Lower lobe of right lung (tissue), 2 donors: ENCODE results near the gene HEG1. TPM values are rescaled to one million over a fixed set of nuclear protein-coding genes. Genes with fewer than 3 reads are reported as not detected.

Experiments
- ATAC-seq, 2 donors: fragments of 200-7000 bp; cut with Tn5 transposase; one replicate each; pipeline ENCODE4 v1.9.1; 2020 to 2022; ENCODE audit warnings: mild to moderate bottlenecking in 2 of 2, moderate library complexity in 2 of 2
- DNase-seq: peaks from one replicate; pipeline ENCODE4 v3.0.0-alpha.2; 2020
- H3K27ac ChIP-seq: fragments of 200-600 bp; one replicate; pipeline ENCODE4 v1.8.0; 2022
- H3K27me3 ChIP-seq: fragments of 200-600 bp; one replicate; pipeline ENCODE4 v1.8.0; 2022; ENCODE audit warnings: low read depth
- H3K36me3 ChIP-seq: fragments of 200-600 bp; one replicate; pipeline ENCODE4 v1.8.0; 2022; ENCODE audit warnings: mild to moderate bottlenecking
- H3K4me1 ChIP-seq: fragments of 200-600 bp; one replicate; pipeline ENCODE4 v1.8.0; 2022
- H3K4me3 ChIP-seq: fragments of 200-600 bp; one replicate; pipeline ENCODE4 v1.8.0; 2022; ENCODE audit warnings: mild to moderate bottlenecking
- H3K9me3 ChIP-seq: fragments of 200-600 bp; one replicate; pipeline ENCODE4 v1.8.0; 2022
- CTCF ChIP-seq: fragments of 200-600 bp; IDR thresholded peaks from one replicate; pipeline ENCODE4 v1.8.0; 2022; ENCODE audit warnings: antibody characterized with exemption, mild to moderate bottlenecking
- intact Hi-C: fragments of 100-400 bp; cut with DNase I; formaldehyde crosslinking; loops from one replicate; pipeline ENCODE4 v1.11.0; 2022
- total RNA-seq: library from RNA; stranded (reverse); fragmentation: NEBNext Ultra II Directional; extraction: Animal tissue kit (Norgen Biotek cat#: 25700); gene quantifications from one replicate; pipeline ENCODE4 v1.2.1, GENCODE V29; 2021
- donor health status: DM: no; HTN: yes; CAD: no; lungs with severe emphysema.

The HEG1 gene
- total RNA-seq, 1 donor from 2014 or later = 157 TPM

GRCh38 chr3:125045194-125045593 lies 10.6 kb downstream of the HEG1 start:
- H3K27ac ChIP-seq = peak overlapping the region; percentile 86
- H3K4me3 ChIP-seq = no peak overlapping the region
- no peaks in the 10 kb centered on the region for H3K9me3 ChIP-seq
- no peaks in the 10 kb centered on the region for H3K27me3 ChIP-seq
- TF ChIP-seq CTCF = no peak
- intact Hi-C loops = no loop called here
- DNase-seq (no peak), ATAC-seq (no peak)
- peaks cover 12% of the 10 kb centered on the region for H3K36me3 ChIP-seq
- peaks cover 97% of the 10 kb centered on the region for H3K4me1 ChIP-seq

- Histone ChIP-seq H3K27me3 (no peaks in the 10 kb centered on the region), H3K27ac (peak overlapping the region; percentile 86), H3K4me3 (peak overlapping the region; percentile 4), H3K9me3 (no peaks in the 10 kb centered on the region), H3K36me3 (peaks cover 7% of the 10 kb centered on the region), H3K4me1 (peaks cover 94% of the 10 kb centered on the region)
- ATAC-seq (peak; percentile 37 to 45), DNase-seq (no peak)
- intact Hi-C loops = no loop called here
- no peak for TF ChIP-seq CTCF
Measured at GRCh38 chr3:125043599-125044151, 12.1 kb downstream of the HEG1 start.

- H3K9me3 ChIP-seq = no peaks in the 10 kb centered on the region
- intact Hi-C loops = no loop called here
- DNase-seq = no peak
- peak overlapping the region; percentile 86 for H3K27ac ChIP-seq
- peaks cover 94% of the 10 kb centered on the region for H3K4me1 ChIP-seq
- peaks cover 7% of the 10 kb centered on the region for H3K36me3 ChIP-seq
- peak overlapping the region; percentile 12 for H3K4me3 ChIP-seq
- peak; percentile 17 to 28 for ATAC-seq
- H3K27me3 ChIP-seq = no peaks in the 10 kb centered on the region
- no peak for TF ChIP-seq CTCF
Measured at GRCh38 chr3:125042725-125043406, 12.9 kb downstream of the HEG1 start.

- DNase-seq = no peak
- H3K27me3 ChIP-seq = no peaks in the 10 kb centered on the region
- H3K9me3 ChIP-seq = no peaks in the 10 kb centered on the region
- H3K27ac ChIP-seq = peak overlapping the region; percentile 86
- H3K4me1 ChIP-seq = peaks cover 76% of the 10 kb centered on the region
- peak; percentile 19 to 47 for ATAC-seq
- intact Hi-C loops = no loop called here
- H3K4me3 ChIP-seq = no peak overlapping the region
- TF ChIP-seq CTCF = no peak
- H3K36me3 ChIP-seq = no peaks in the 10 kb centered on the region
Measured at GRCh38 chr3:125039131-125040100, 16.4 kb downstream of the HEG1 start.

- intact Hi-C loops = no loop called here
- no peak for TF ChIP-seq CTCF
Measured at GRCh38 chr3:125037498-125038150, 18.2 kb downstream of the HEG1 start.

More at GRCh38 chr3:125037498-125038150, 18.2 kb downstream of the HEG1 start:
- H3K27ac ChIP-seq = no peak overlapping the region
- H3K4me3 ChIP-seq = no peak overlapping the region
- no peaks in the 10 kb centered on the region for H3K9me3 ChIP-seq
- H3K36me3 ChIP-seq = no peaks in the 10 kb centered on the region
- ATAC-seq (no peak), DNase-seq (no peak)
- H3K27me3 ChIP-seq = no peaks in the 10 kb centered on the region
- peaks cover 69% of the 10 kb centered on the region for H3K4me1 ChIP-seq
